ENCODE measurements around the gene EPHA3.
"Not testable (repeated sequence)": the region's sequence is repeated elsewhere in the genome, so short reads cannot be mapped to it uniquely, and the experiment has no call there.

The EPHA3 gene

DNA sequence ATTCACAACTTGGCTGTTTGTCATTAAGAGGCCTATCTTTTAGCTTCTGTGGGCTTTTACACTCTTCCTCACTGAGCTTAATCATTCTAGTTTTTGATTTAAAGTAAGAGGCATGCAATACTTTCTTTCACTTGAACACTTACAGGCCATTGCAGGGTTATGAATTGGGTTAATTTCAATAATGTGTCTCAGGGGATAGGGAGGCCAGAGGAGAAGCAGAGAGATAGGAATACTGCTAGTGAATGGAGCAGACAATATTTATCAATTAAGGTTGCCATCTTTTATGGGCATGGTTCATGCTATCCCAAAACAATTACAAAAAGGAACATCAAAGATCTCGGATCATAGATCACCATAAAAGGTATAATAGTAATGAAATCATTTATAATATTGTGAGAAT is 189.8 kb downstream of the EPHA3 start:
- no peak for DNase-seq

- DNase-seq: no peak
These were observed 193.1 kb downstream of the EPHA3 start for GRCh38 chr3:89300526-89300925.

- no peak for DNase-seq
These were observed 193.6 kb downstream of the EPHA3 start for GRCh38 chr3:89300981-89301380.

- no peak for DNase-seq
These were observed 196.3 kb downstream of the EPHA3 start for GRCh38 chr3:89303701-89304100.

GRCh38 chr3:89306540-89306939 is 199.1 kb downstream of the EPHA3 start:
- no peak for DNase-seq

DNA sequence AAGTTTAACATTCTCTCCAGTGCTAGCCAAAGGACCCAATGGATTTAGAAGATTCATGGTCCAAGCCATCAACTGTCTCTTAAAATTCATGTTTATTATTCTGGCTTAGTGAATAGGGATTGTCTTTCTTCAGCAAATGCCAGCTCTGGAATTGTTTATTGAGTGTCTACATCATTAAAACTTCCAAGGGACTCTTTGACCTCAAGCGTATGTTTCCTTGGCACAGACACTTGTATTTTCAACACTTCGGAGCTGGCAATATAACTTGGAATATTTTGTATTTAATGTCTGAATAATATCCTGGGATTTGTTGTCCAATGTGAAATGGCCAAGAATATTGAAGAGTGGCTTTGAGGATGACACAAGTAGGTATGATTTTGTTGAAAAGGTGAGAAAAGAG is 204.2 kb downstream of the EPHA3 start:
- no peak for DNase-seq

DNA sequence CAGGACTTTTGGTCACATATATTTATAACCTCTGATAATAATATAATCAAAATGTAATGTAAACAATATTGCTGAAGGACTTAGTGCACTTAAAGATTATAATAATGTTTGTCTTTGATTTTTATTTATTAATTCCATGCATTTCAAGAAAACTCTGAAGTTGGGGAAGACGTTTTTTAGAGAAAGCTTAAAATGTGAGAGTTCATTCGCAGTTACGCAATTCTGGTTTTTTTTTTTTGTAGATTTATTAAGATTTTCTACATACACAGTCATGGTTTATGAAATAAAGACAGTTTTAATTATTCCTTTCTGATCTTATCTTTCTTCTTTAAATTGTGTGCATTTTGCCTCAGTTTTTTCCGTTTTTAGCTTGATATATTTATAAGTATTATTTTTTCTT is 204.7 kb downstream of the EPHA3 start:
- DNase-seq: no peak

- no peak for DNase-seq
These were observed 207.2 kb downstream of the EPHA3 start for GRCh38 chr3:89314454-89315098.

DNA sequence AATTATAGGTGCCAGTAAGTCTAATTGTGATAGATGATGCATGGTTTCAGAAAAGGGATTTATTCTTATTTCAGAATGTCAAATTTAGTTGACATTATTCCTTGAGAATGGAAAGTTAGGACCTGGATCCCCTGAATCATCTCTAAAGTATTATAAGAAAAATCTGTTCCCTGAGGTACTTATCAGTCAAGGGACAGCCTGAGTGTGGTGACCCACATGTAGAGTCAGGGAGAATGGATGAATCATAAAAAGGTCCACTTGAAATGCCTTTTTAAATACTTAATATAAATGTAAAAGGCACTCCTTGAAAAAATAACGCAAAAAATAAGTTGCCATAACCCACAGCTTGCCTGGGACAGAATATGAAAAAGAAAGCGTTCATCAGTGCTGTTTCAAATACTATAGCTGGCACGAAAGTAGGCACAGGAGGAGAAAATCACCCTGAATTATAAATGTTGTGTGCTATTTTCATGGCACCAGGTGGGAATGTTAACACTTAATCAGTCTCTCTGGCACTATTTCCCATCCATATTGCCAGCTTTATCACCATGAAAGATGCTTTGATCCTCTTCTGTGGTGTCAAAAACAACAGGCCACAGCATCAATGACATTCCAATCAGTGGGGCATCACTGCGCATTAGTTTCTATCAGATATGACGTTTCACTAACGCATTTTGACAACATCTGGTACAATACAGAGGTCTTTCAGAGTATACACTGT is 208.5 kb downstream of the EPHA3 start:
- DNase-seq: no peak

- DNase-seq: no peak
These were observed 212.8 kb downstream of the EPHA3 start for GRCh38 chr3:89320186-89320585.

- DNase-seq: no peak
These were observed 219.6 kb downstream of the EPHA3 start for GRCh38 chr3:89326997-89327396.

DNA sequence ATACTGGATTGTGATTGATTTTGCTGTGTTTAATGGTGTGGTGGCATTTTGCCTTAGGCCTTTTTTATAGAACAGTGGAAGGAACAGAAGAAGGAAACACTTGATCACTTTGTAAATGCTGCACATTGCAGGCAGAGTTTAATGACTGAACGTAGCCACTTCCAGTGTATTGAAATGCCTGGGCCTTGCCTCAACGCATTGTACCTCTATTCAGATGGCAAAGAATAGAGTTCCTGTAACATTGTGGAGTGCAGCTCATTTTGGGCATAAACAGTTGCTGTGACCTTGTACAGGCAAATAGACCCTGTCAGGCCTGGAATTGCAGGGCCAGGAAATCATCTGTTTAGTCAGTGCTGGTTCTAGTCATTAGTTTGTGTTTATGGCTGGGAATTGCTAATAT is 225.0 kb downstream of the EPHA3 start:
- DNase-seq: no peak

DNA sequence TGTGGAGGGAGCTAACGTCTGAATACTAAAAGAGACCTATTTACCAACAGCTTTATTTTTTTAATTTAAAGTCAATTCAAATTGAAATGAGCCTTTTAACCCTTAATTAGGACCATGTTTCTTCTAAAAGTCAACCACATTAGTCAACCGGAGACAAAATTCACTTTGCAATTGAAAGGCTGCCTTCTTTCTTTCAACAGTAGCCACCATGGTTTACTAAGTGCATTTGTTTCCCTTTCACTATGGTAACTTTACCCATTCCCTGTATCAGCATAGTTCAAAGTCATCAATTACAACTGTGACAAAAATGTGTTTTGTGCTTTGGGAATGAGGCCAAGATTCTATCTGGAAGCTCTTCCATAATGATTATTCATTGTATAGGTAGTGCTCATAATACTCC is 225.4 kb downstream of the EPHA3 start:
- DNase-seq: no peak

DNA sequence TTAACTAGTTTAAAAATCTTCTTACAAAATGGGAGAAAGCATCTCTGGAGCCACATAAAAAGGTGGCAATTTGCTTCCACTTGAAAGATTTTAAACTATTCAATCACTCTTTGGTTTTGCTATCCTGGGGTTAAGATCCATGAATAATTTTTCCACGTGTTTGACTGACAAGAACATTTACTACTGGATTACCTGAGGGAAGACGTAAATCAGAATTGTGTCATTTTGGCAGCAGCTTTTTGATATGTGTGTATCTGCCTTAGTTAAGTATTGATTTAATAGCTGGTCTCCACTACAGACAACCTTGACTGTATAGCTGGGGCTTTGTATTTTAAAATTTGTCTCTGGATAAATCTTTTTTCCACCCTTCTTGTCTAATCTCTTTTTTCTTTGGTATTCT is 228.3 kb downstream of the EPHA3 start:
- no peak for DNase-seq

GRCh38 chr3:89340408-89340807 is 233.0 kb downstream of the EPHA3 start:
- DNase-seq: no peak

DNA sequence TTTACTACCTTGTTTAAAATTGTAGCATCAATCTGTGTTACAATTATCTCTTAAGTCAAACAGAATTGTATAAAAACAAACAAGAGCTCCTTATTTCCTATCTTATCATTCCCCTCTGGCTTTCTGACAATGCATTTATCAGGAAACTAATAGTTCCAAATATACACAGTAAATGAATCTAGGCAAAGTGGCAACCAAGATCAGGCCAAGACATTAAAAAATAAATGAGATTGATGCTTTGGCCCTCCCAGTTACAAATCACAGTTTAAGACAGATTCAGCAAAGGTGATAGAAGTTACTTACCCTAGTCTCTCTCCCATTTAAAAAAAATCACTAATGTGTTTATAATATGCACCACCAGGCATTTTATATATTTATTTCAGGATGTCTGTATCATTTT is 236.7 kb downstream of the EPHA3 start:
- DNase-seq: no peak

DNA sequence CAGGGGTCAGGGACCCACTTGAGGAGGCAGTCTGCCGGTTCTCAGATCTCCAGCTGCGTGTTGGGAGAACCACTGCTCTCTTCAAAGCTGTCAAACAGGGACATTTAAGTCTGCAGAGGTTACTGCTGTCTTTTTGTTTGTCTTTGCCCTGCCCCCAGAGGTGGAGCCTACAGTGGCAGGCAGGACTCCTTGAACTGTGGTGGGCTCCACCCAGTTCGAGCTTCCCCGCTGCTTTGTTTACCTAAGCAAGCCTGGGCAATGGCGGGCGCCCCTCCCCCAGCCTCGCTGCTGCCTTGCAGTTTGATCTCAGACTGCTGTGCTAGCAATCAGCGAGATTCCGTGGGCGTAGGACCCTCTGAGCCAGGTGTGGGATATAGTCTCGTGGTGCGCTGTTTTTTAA is 243.5 kb downstream of the EPHA3 start:
- not testable (repeated sequence) for DNase-seq

GRCh38 chr3:89353465-89353864 is 246.0 kb downstream of the EPHA3 start:
- DNase-seq: no peak

DNA sequence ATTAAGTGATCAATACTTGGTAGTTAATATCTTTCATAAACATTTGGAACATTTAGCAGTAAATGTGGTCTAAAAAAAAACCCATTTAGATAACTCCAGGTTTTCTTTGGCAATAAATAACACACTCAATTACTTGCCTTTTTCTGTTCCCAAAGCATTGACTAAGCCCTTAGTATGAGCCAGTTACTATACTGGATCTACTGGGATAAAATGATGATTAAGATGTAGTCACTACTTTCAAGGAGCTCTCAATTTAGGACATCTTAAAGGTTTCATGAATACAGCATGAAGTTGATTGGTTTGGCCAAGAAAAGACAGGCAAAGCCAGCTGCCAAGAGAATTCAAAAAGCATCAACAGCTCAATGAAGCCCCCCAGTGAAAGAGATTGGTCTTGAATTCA is 250.9 kb downstream of the EPHA3 start:
- DNase-seq: no peak

- DNase-seq: no peak
These were observed 252.7 kb downstream of the EPHA3 start for GRCh38 chr3:89360156-89360555.

- DNase-seq: no peak
These were observed 255.1 kb downstream of the EPHA3 start for GRCh38 chr3:89362496-89362895.

DNA sequence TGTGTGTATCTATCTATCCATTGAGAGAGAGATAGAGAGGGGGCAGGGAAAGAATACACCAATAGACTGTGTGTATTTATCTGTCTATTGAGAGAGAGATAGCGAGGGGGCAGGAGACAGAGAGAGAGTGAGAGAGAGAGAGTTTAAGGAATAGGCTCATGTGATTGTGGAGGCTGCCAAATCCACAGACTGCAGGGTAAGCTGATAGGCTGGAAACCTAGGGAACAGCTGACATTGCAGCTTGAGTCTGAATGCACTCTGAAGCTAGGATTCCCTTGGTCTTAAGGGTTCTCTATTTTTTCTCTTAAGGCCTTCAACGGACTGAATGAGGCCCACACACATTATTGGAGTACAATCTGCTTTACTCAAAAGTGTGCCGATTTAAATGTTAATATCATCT is 255.8 kb downstream of the EPHA3 start:
- DNase-seq: no peak

DNA sequence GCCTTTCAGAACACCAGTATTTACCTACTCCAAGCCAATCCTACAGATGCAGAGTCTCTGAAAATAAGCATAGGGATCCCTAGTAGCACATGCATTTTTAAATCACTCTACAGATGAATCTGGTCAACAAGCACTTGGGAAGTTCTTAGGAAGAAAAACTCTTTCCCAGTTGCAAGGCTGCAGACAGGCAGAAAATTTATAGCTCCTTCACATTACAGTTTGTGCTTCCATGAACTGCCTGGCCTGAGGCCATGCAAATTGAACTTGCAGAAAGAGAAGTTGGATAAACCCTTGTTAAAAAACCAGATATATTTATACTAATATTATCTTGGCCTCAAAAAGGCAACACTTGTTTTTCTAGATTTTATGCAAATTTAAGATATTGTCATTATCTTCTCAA is 256.9 kb downstream of the EPHA3 start:
- DNase-seq: no peak

DNA sequence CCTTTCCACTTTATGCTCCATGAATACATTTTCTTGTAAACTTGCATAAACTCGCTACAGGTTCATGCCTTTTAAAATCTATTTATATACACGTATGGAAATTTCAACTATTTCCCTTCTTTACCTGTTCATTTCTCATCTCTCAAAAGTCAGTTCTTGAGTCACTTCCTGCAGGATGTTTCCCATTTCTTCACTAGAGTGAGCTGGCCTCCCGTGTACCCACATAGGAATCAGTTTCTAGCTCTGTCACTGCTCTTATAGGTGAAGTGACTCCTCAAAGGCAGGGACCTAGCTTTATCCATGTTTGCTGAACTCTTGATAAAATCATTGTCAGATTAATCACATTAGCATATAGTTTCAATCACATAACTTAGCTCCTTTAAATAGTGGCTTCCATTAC is 259.7 kb downstream of the EPHA3 start:
- DNase-seq: no peak

DNA sequence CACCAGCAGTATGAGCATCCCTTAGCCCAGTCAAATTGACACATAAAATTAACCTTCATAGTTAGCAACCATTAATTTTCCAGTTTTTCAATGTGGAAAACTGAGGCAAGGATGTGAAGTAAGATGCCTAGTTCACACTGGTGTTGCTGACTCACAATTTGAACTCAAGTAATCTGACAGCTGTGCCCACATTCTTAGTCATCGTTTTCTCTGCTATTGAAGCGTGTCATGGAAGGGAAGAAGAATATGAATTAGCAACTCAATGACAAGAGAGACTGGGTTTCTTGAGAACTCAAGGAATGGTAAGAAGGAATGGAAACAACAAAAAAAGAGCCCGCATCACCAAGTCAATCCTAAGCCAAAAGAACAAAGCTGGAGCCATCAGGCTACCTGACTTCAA is 261.4 kb downstream of the EPHA3 start:
- no peak for DNase-seq
